Measurements from ENCODE around the gene EPHB1.

Gene EPHB1

DNA sequence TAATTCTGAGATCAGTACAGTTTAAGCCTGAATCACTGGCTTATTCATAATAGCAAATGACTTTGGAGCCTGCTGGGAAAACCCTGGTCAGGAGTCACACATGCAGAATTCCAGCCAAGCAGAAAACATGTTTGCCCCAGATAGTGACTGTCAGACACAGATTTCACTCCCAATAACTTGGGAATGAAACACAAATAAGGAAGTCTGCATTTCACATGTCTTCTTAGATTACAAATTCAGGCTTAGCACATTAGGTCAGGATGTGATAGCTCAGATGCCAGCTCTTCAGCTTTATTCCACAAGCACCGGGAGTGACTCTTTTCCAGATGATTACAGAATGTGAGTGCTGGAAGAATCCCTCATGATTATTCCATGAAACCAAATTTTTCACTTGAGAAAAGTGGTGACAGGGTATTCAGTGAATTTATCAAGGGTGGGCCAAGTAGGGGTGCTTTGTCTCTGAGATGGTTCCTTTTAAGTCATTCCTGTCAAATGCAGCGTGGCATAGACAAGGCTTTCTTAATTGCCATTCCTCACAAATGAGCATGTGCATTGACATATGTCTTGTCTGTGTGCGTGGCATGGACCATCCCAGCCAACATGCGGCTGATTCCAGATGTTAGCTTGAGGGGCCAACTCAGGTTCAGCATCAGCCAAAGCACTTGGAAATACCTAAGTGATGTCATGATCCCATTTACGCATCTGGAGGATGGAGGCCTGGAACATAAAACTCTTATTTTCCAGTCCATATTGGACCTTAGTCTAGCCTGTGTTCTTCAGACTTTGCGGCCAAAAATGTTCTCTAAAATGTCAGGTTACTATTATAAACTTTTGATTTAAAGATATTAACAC is 191.0 kb downstream of the EPHB1 start:
- no peak overlapping the region for H3K18ac ChIP-seq (ENCODE audit: low read depth in 1 of 2, low read length in 2 of 2)
- H2BK15ac ChIP-seq (ENCODE audit: low read depth, poor library complexity, severe bottlenecking) = no peak overlapping the region
- H3K4me2 ChIP-seq (ENCODE audit: low read length, poor library complexity, severe bottlenecking) = no peak overlapping the region
- H3K4ac ChIP-seq (ENCODE audit: low read depth in 1 of 2, low read length in 2 of 2) = no peak overlapping the region
- H2BK5ac ChIP-seq (ENCODE audit: low read depth, low read length, poor library complexity, severe bottlenecking) = no peak overlapping the region
- H2BK120ac ChIP-seq (ENCODE audit: low read depth, low read length) = no peak overlapping the region
- H3K4me3 ChIP-seq (ENCODE audit: insufficient read depth in 1 of 2, low read depth in 1 of 2, low read length in 2 of 2) = no peak overlapping the region
- no peaks in the 10 kb centered on the region for H3K4me1 ChIP-seq (ENCODE audit: control insufficient read depth, insufficient read depth, low read depth, low read length)
- no peaks in the 10 kb centered on the region for H3K27me3 ChIP-seq (ENCODE audit: control insufficient read depth in 1 of 2, insufficient read depth in 1 of 2, low read length in 2 of 2)
- H2AK5ac ChIP-seq (ENCODE audit: low read length, severe bottlenecking) = no peak overlapping the region
- no peak overlapping the region for H4K91ac ChIP-seq (ENCODE audit: low read length)
- H2AFZ ChIP-seq (ENCODE audit: low read depth, low read length) = no peak overlapping the region
- H3K23ac ChIP-seq (ENCODE audit: low read length in 2 of 2) = no peak overlapping the region
- H2BK12ac ChIP-seq (ENCODE audit: low read length in 2 of 2) = no peak overlapping the region
- H3K9ac ChIP-seq (ENCODE audit: low read length) = peak overlapping the region; percentile 2
- no peaks in the 10 kb centered on the region for H3K79me1 ChIP-seq (replicated peaks; ENCODE audit: low read length, poor library complexity, severe bottlenecking)
- 72% methylated on average over 5 of the region's 6 CpGs for WGBS
- H3K36me3 ChIP-seq (ENCODE audit: control insufficient read depth in 1 of 2, insufficient read depth in 2 of 2, low read depth in 1 of 2, low read length in 2 of 2) = no peaks in the 10 kb centered on the region
- H3K27ac ChIP-seq (ENCODE audit: low read length, poor library complexity, severe bottlenecking) = no peak overlapping the region
- no peak overlapping the region for H4K8ac ChIP-seq (ENCODE audit: low read length)
- no peaks in the 10 kb centered on the region for H3K9me3 ChIP-seq (ENCODE audit: control insufficient read depth, low read length)
- H3K14ac ChIP-seq (ENCODE audit: low read length in 2 of 2) = no peak overlapping the region
- no peak for DNase-seq

DNA sequence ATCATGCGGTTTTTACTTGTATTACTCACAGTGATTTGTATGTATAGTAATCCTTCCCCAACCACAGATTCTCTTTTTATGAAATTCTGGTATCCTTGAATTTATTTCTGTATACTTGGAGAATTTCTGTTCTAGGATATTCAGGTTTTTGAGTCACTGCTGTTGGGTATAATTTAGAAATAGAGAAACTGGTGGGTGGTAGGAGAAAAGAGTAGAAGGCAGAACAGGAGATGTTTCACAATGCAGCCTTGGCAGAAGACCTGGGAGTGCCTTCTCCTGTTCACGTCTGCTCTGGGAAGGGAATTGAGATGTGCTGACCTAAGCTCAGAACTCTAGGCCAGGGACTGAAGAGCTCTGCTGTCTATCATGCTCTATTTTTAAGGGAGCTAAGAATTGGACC is 193.6 kb downstream of the EPHB1 start:
- no peak overlapping the region for H2AK5ac ChIP-seq (ENCODE audit: low read length, severe bottlenecking)
- no peak overlapping the region for H3K4me2 ChIP-seq (ENCODE audit: low read length, poor library complexity, severe bottlenecking)
- H3K36me3 ChIP-seq (ENCODE audit: control insufficient read depth in 1 of 2, insufficient read depth in 2 of 2, low read depth in 1 of 2, low read length in 2 of 2) = no peaks in the 10 kb centered on the region
- H3K9ac ChIP-seq (ENCODE audit: low read length) = no peak overlapping the region
- no peak overlapping the region for H2BK15ac ChIP-seq (ENCODE audit: low read depth, poor library complexity, severe bottlenecking)
- DNase-seq = no peak
- H4K8ac ChIP-seq (ENCODE audit: low read length) = no peak overlapping the region
- no peak overlapping the region for H4K91ac ChIP-seq (ENCODE audit: low read length)
- H2BK5ac ChIP-seq (ENCODE audit: low read depth, low read length, poor library complexity, severe bottlenecking) = no peak overlapping the region
- H3K4me1 ChIP-seq (ENCODE audit: control insufficient read depth, insufficient read depth, low read depth, low read length) = no peaks in the 10 kb centered on the region
- no peak overlapping the region for H2AFZ ChIP-seq (ENCODE audit: low read depth, low read length)
- H3K18ac ChIP-seq (ENCODE audit: low read depth in 1 of 2, low read length in 2 of 2) = no peak overlapping the region
- no peaks in the 10 kb centered on the region for H3K27me3 ChIP-seq (ENCODE audit: control insufficient read depth in 1 of 2, insufficient read depth in 1 of 2, low read length in 2 of 2)
- H2BK120ac ChIP-seq (ENCODE audit: low read depth, low read length) = no peak overlapping the region
- 73% methylated on average over 1 of the region's 2 CpGs for WGBS
- H3K4ac ChIP-seq (ENCODE audit: low read depth in 1 of 2, low read length in 2 of 2) = no peak overlapping the region
- H3K27ac ChIP-seq (ENCODE audit: low read length, poor library complexity, severe bottlenecking) = no peak overlapping the region
- no peak overlapping the region for H3K14ac ChIP-seq (ENCODE audit: low read length in 2 of 2)
- H3K4me3 ChIP-seq (ENCODE audit: insufficient read depth in 1 of 2, low read depth in 1 of 2, low read length in 2 of 2) = no peak overlapping the region
- H3K23ac ChIP-seq (ENCODE audit: low read length in 2 of 2) = no peak overlapping the region
- no peak overlapping the region for H2BK12ac ChIP-seq (ENCODE audit: low read length in 2 of 2)
- H3K9me3 ChIP-seq (ENCODE audit: control insufficient read depth, low read length) = no peaks in the 10 kb centered on the region
- H3K79me1 ChIP-seq (replicated peaks; ENCODE audit: low read length, poor library complexity, severe bottlenecking) = no peaks in the 10 kb centered on the region

DNA sequence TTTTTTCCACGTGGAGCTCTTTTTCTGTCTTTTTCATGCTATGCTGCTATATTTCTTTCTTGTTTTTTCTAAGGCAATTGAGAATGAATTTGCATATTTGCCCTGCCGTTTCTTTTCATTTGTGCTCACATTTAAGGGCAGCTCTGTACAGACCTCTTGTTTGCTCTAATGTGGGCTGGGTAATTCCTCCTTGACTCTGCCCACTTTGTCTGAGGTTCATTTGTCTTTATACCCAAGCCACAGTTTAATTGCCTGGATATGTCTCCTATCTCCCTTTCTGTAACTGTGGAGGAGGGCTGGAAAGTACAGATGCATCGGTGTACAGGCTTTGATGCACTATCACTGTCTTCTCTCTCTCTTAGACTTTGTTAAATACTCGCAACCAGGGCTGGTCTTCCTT is 195.9 kb downstream of the EPHB1 start:
- H3K79me1 ChIP-seq (replicated peaks; ENCODE audit: low read length, poor library complexity, severe bottlenecking) = no peaks in the 10 kb centered on the region
- no peak overlapping the region for H3K9ac ChIP-seq (ENCODE audit: low read length)
- H2BK15ac ChIP-seq (ENCODE audit: low read depth, poor library complexity, severe bottlenecking) = no peak overlapping the region
- no peak overlapping the region for H3K4me2 ChIP-seq (ENCODE audit: low read length, poor library complexity, severe bottlenecking)
- H4K91ac ChIP-seq (ENCODE audit: low read length) = no peak overlapping the region
- 0% methylated on average over 1 of the region's 4 CpGs for WGBS
- no peak overlapping the region for H2BK120ac ChIP-seq (ENCODE audit: low read depth, low read length)
- H3K14ac ChIP-seq (ENCODE audit: low read length in 2 of 2) = no peak overlapping the region
- H3K23ac ChIP-seq (ENCODE audit: low read length in 2 of 2) = no peak overlapping the region
- H2AFZ ChIP-seq (ENCODE audit: low read depth, low read length) = no peak overlapping the region
- no peaks in the 10 kb centered on the region for H3K36me3 ChIP-seq (ENCODE audit: control insufficient read depth in 1 of 2, insufficient read depth in 2 of 2, low read depth in 1 of 2, low read length in 2 of 2)
- no peak overlapping the region for H2BK12ac ChIP-seq (ENCODE audit: low read length in 2 of 2)
- no peak overlapping the region for H4K8ac ChIP-seq (ENCODE audit: low read length)
- H3K4ac ChIP-seq (ENCODE audit: low read depth in 1 of 2, low read length in 2 of 2) = no peak overlapping the region
- no peak overlapping the region for H2AK5ac ChIP-seq (ENCODE audit: low read length, severe bottlenecking)
- DNase-seq = no peak
- H3K27me3 ChIP-seq (ENCODE audit: control insufficient read depth in 1 of 2, insufficient read depth in 1 of 2, low read length in 2 of 2) = no peaks in the 10 kb centered on the region
- H3K9me3 ChIP-seq (ENCODE audit: control insufficient read depth, low read length) = no peaks in the 10 kb centered on the region
- no peaks in the 10 kb centered on the region for H3K4me1 ChIP-seq (ENCODE audit: control insufficient read depth, insufficient read depth, low read depth, low read length)
- no peak overlapping the region for H3K18ac ChIP-seq (ENCODE audit: low read depth in 1 of 2, low read length in 2 of 2)
- no peak overlapping the region for H2BK5ac ChIP-seq (ENCODE audit: low read depth, low read length, poor library complexity, severe bottlenecking)
- no peak overlapping the region for H3K27ac ChIP-seq (ENCODE audit: low read length, poor library complexity, severe bottlenecking)
- H3K4me3 ChIP-seq (ENCODE audit: insufficient read depth in 1 of 2, low read depth in 1 of 2, low read length in 2 of 2) = no peak overlapping the region

DNA sequence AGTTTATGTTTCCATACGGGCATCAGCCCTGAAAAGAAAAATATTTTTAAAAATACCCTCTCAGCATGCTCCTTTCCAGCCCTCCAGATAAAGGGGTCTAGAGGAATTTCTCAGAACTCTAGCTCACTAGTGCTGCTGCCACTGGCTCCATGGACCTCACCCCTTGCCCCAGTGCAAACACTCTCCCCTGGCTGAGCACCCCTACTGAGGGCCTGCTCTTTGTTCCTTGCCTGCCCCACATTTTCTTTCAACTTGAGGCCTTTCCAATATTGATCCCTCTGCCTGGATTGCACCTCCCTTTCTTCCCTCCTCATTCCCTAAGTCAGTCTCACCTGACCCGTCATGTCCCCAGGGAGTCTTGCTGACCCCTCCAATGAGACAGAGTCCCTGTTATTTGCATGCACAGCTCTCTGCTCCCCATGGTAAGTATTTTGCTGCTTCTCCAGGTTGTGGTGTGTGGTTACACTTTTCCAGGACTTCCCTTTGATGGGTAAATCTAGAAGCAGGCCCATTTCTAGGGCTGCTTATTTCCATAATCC is 196.5 kb downstream of the EPHB1 start:
- H2BK15ac ChIP-seq (ENCODE audit: low read depth, poor library complexity, severe bottlenecking) = no peak overlapping the region
- H3K79me1 ChIP-seq (replicated peaks; ENCODE audit: low read length, poor library complexity, severe bottlenecking) = no peaks in the 10 kb centered on the region
- H3K23ac ChIP-seq (ENCODE audit: low read length in 2 of 2) = no peak overlapping the region
- 80% methylated on average over 2 of the region's 2 CpGs for WGBS
- H3K4me3 ChIP-seq (ENCODE audit: insufficient read depth in 1 of 2, low read depth in 1 of 2, low read length in 2 of 2) = no peak overlapping the region
- H3K4me1 ChIP-seq (ENCODE audit: control insufficient read depth, insufficient read depth, low read depth, low read length) = no peaks in the 10 kb centered on the region
- H3K4ac ChIP-seq (ENCODE audit: low read depth in 1 of 2, low read length in 2 of 2) = no peak overlapping the region
- H3K36me3 ChIP-seq (ENCODE audit: control insufficient read depth in 1 of 2, insufficient read depth in 2 of 2, low read depth in 1 of 2, low read length in 2 of 2) = no peaks in the 10 kb centered on the region
- no peak overlapping the region for H2AFZ ChIP-seq (ENCODE audit: low read depth, low read length)
- H4K91ac ChIP-seq (ENCODE audit: low read length) = no peak overlapping the region
- no peak overlapping the region for H3K27ac ChIP-seq (ENCODE audit: low read length, poor library complexity, severe bottlenecking)
- no peak overlapping the region for H2BK120ac ChIP-seq (ENCODE audit: low read depth, low read length)
- H3K14ac ChIP-seq (ENCODE audit: low read length in 2 of 2) = no peak overlapping the region
- DNase-seq = no peak
- H3K9ac ChIP-seq (ENCODE audit: low read length) = no peak overlapping the region
- H3K27me3 ChIP-seq (ENCODE audit: control insufficient read depth in 1 of 2, insufficient read depth in 1 of 2, low read length in 2 of 2) = no peaks in the 10 kb centered on the region
- H3K4me2 ChIP-seq (ENCODE audit: low read length, poor library complexity, severe bottlenecking) = no peak overlapping the region
- no peaks in the 10 kb centered on the region for H3K9me3 ChIP-seq (ENCODE audit: control insufficient read depth, low read length)
- H4K8ac ChIP-seq (ENCODE audit: low read length) = no peak overlapping the region
- no peak overlapping the region for H2BK12ac ChIP-seq (ENCODE audit: low read length in 2 of 2)
- H2AK5ac ChIP-seq (ENCODE audit: low read length, severe bottlenecking) = no peak overlapping the region
- no peak overlapping the region for H2BK5ac ChIP-seq (ENCODE audit: low read depth, low read length, poor library complexity, severe bottlenecking)
- H3K18ac ChIP-seq (ENCODE audit: low read depth in 1 of 2, low read length in 2 of 2) = no peak overlapping the region
